ENCODE results near the gene PGBD1.

Gene PGBD1

DNA sequence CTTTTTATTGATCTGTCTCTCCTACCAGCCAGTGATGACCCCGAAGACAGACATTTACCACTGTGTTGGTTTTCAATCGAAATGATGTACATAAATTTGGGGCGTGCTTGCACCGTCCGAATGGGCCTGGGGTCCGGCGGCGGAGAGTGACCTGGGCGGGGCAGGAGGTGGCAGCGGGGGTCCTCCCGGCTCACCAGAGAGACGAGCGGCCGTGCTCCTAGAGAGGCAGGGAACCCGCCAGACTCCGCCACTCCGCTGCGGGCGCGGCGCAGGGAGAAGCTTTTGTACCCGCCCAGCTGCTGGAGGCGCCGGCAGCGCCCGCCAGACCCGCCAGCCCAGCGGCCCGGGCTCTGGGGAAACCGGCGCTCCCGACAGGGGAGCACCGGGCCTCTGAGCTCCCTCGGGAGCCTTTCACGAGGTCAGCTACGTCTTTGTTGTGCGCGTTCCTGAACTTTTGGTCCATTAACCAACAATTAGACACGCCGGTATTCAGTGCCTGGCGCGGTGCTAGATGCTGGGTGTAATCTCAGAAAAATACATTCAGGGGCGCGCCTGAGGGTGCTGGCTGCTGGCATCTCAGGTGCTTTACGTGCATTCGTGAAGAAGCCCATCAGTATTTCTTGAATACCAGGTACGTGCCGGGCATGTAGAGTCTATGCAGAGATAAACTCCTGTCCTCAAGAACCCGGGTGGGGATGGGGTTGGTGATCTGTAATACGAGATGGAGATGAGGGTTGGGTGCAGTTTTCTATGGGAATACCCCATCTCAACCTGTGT lies at the start of gene PGBD1:
PGBD1 (plus strand) TSS at position 285 of the 777 bp plus-strand sequence. CDS start 2,242 bp downstream, outside the sequence.
- DNase-seq (ENCODE audit: low spot score), result peak; percentile 93

DNA sequence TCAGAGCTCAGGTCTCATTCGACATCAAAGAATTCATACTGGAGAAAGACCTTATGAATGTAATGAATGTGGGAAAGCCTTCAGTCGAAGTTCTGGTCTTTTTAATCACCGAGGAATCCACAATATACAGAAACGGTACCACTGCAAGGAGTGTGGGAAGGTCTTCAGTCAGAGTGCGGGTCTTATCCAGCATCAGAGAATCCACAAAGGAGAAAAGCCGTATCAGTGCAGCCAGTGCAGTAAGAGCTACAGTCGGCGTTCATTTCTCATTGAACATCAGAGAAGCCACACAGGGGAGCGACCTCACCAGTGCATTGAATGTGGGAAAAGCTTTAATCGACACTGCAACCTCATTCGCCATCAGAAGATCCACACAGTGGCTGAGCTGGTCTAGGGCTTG lies 48.6 kb upstream of the PGBD1 start:
- DNase-seq (ENCODE audit: low spot score), result no peak

GRCh38 chr6:28235912-28236452 lies 45.4 kb upstream of the PGBD1 start:
- DNase-seq (ENCODE audit: low spot score), result no peak

DNA sequence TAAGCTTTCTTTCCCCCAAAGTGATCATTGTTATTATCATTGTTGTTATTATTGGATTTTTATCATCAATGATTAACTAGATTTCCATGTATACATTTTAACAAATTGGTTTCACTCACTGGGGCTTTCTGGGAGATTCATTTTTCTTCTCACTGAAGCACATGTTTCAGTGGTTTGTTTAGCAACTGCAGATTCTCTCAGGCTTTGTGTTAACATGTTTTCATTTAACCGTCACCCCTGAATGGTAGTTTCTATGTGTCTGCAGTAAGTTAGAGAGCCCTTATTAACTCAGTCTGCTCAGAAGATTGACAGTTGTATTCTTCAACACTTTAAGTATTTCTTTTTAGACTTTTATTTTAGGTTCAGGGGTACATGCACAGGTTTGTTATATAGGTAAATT lies 41.7 kb upstream of the PGBD1 start:
- no peak for DNase-seq (ENCODE audit: low spot score)

- DNase-seq (ENCODE audit: low spot score), result no peak
Measured at GRCh38 chr6:28240471-28240870, 40.9 kb upstream of the PGBD1 start.

- DNase-seq (ENCODE audit: low spot score), result no peak
Measured at GRCh38 chr6:28243946-28244345, 37.4 kb upstream of the PGBD1 start.

DNA sequence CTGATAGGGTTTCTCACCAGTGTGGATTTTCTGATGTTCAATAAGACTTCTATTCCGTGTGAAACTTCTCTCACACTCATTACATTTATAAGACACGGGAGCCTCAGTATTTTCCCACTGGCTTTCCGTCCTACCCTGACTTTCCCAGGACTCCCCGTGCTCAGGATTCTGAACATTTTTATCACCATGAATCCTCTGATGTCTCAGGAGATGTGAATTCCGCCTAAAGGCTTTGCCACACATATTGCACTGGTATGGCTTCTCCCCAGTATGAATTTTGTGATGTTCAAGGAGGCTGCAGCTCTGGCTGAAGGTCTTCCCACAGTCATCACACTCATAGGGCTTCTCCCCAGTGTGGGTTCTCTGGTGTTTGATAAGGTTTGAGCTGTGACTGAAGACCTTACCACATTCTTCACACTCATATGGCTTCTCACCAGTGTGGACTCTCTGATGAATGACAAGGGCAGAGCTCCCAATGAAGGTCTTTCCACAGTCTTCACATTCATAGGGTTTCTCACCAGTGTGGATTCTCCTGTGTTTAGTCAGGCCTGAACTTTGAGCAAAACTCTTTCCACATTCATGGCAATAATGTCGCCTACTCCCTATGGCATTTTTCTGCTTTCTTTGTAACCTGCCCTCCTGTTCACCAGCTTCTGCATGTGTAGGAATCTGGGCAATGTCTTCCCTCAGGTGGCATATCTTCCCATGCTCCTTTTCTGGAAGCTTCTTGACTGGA lies 36.0 kb upstream of the PGBD1 start:
- DNase-seq (ENCODE audit: low spot score), result no peak

DNA sequence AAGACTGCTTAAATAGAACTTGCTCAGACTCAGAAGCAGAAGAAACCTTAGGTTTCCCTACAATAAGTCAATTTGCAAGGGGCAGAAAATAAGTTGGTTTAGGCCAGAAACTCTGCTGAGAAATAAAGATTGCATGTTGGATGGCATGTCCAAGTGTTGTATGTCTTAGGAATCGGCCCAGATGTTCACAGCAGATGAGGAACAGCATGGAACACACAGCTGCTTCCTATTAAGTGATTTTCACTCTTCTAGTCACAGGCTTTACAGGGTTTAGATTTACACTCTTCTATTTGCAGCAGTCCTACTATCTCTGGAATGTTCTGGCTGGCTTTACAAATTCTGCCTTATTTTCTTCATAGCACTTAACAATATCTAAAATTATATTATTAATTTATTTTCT lies 32.5 kb upstream of the PGBD1 start:
- no peak for DNase-seq (ENCODE audit: low spot score)

- no peak for DNase-seq (ENCODE audit: low spot score)
Measured at GRCh38 chr6:28250747-28251146, 30.6 kb upstream of the PGBD1 start.

DNA sequence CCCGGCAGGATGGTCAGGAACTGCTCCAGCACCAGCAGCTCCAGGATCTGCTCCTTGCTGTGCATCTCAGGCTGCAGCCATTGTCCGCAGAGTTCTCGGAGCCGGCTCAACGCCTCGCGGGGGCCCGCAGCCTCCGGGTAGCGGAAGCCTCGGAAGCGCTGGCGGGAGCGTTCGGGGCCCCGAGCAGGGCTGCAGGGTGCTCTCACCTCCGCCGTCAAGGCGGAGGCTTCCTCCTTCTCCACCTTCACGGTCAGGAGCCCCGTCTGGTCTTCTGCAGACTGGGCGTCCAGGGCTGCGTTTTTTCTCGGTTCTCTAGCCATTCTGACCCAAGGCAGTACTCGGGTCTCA lies 29.7 kb upstream of the PGBD1 start:
- peak; percentile 58 for DNase-seq (ENCODE audit: low spot score)

- DNase-seq (ENCODE audit: low spot score), result peak; percentile 85
Measured at GRCh38 chr6:28252009-28252975, 29.1 kb upstream of the PGBD1 start, which contains the start of gene ZKSCAN4. TSS of gene ZKSCAN4 (minus strand) at chr6:28252269. CDS start at chr6:28251980, 289 bp downstream.

- no peak for DNase-seq (ENCODE audit: low spot score)
Measured at GRCh38 chr6:28254121-28254519, 27.3 kb upstream of the PGBD1 start.

DNA sequence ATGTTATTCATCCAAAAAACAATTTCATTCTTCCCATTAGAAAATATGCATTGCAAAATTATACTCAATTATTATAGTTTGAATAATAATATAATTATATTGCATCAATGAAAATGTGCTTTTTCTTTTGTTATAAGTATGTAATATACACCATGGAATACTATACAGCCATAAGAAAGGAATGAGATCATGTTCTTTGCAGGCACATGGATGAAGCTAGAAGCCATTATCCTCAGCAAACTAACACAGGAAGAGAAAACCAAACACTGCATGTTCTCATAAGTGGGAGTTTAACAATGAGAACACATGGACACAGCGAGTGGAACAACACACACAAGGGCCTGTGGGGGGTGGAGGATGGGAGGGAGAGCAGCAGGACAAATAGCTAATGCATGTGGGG lies 24.3 kb upstream of the PGBD1 start:
- no peak for DNase-seq (ENCODE audit: low spot score)

- DNase-seq (ENCODE audit: low spot score), result no peak
Measured at GRCh38 chr6:28258877-28259777, 22.2 kb upstream of the PGBD1 start, which contains the start of gene NKAPL. TSS of gene NKAPL (plus strand) at chr6:28259297. CDS start at chr6:28259372, 75 bp downstream.

- DNase-seq (ENCODE audit: low spot score), result no peak
Measured at GRCh38 chr6:28263922-28264321, 17.4 kb upstream of the PGBD1 start.

DNA sequence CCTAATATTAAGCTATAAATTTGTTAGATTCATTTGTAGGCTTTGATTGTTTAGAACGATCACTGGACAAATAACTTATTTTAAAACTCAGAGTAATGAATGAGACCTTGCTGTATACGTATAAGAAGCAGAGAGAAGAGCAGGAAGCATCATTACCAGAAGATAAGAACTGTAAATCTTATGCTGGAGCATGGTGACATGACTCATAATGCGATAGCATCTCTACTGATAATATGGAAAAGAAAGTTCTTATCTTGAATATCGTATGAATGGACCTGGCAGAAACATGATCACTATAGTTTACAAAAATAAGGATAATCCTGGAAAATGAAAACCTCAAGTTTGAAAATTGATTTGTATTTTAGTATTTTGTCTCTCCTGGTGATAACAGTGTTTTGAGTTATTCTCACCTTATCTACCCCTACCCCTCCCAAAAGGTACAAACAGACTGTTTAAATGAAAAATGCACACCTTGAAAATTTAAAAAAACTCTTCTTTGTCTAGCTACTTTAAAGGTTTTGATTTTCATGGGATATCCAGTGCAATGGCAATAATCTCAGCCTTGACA lies 16.5 kb upstream of the PGBD1 start:
- DNase-seq (ENCODE audit: low spot score), result no peak

DNA sequence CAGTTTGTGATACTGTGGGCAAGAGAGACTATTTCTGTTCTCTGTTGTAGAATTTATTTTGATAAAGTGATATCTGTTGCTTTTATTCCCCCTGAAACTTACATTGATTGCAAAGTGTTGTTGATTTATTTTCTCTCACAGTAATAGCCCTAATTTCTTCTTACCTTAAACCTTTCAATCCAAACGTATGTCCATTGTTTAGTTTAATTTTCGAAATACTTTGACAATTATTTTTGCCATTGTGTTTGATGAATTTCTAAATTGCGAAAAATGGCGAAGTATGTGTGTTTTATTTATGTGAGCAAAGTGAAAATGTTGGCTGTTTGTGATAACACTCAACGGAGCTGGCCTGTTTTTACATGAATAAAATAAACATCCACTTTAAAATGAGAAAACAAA lies 14.8 kb upstream of the PGBD1 start:
- no peak for DNase-seq (ENCODE audit: low spot score)

GRCh38 chr6:28266962-28267694 lies 14.2 kb upstream of the PGBD1 start, which contains the start of gene ZSCAN26:
TSS of gene ZSCAN26 (plus strand) at chr6:28267143. CDS start at chr6:28271920, 4,777 bp downstream.
- peak; percentile 86 for DNase-seq (ENCODE audit: low spot score)

GRCh38 chr6:28267695-28268059 lies 13.7 kb upstream of the PGBD1 start:
- DNase-seq (ENCODE audit: low spot score), result no peak

- DNase-seq (ENCODE audit: low spot score), result no peak
Measured at GRCh38 chr6:28269492-28269891, 11.9 kb upstream of the PGBD1 start.

Measured in D341Med (cell line).